ENCODE data around the gene LRRC66.

LRRC66 gene, protein sequence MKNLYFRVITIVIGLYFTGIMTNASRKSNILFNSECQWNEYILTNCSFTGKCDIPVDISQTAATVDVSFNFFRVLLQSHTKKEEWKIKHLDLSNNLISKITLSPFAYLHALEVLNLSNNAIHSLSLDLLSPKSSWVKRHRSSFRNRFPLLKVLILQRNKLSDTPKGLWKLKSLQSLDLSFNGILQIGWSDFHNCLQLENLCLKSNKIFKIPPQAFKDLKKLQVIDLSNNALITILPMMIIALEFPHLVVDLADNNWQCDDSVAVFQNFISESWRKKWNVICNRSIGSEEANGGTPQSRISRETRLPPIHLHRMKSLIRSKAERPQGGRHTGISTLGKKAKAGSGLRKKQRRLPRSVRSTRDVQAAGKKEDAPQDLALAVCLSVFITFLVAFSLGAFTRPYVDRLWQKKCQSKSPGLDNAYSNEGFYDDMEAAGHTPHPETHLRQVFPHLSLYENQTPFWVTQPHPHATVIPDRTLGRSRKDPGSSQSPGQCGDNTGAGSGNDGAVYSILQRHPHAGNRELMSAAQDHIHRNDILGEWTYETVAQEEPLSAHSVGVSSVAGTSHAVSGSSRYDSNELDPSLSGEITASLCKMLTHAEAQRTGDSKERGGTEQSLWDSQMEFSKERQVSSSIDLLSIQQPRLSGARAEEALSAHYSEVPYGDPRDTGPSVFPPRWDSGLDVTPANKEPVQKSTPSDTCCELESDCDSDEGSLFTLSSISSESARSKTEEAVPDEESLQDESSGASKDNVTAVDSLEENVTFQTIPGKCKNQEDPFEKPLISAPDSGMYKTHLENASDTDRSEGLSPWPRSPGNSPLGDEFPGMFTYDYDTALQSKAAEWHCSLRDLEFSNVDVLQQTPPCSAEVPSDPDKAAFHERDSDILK

DNA sequence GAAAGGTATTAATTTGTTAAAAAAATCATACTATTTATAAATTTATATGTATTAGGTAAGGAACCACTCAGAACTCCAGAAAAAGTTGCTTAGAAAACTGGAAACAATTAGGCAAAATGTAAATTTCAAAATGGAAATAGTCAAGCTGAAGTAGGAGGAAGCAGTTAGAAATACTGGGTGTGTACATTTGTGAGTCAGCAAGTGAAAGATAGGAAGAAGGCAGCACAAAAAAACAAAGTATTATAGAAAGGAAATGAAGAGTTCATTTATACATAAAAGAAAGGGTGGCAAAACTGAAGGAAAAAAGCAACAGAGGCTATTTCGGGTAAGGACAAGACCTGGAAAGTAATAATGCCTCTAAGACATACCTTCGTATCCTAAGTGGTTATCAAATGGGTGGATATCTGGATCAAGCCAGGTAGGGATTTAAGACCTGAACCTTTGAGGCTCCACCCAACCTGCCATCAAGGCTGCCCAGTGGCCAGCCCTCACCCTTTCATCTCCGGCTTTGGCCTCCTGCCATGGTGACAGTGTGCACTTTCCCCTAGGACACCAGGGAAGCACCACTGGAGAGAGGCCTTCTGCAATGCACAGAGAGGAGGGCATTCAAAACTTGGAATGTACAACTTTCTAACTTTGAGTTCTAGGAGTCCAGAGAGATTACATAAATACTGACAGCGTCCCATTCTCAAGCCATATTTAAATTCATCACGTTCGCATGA is at the start of gene LRRC66:
LRRC66 (minus strand) TSS at position 428 of the 722 bp plus-strand sequence. CDS start 2,750 bp downstream, outside the sequence.
- no peak for DNase-seq

DNA sequence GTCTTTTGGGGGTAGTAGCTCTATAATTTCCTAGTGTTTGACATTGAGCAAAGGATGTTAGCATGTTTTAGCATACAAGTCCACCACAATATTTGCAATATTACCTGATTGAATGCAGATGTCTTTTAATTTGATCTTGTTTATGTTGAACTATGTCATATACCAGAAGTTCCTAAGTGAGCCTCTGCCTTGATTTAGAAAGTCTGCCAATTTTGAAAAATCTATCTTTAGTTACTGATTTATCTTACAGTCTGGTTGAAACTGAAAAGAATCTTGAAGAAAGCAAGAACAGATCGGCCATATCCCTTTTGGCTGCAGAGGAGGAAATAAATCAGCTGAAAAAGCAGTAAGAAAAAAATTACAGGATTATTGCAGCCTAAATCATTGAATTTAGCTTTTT is 49.4 kb upstream of the LRRC66 start:
- DNase-seq = no peak

DNA sequence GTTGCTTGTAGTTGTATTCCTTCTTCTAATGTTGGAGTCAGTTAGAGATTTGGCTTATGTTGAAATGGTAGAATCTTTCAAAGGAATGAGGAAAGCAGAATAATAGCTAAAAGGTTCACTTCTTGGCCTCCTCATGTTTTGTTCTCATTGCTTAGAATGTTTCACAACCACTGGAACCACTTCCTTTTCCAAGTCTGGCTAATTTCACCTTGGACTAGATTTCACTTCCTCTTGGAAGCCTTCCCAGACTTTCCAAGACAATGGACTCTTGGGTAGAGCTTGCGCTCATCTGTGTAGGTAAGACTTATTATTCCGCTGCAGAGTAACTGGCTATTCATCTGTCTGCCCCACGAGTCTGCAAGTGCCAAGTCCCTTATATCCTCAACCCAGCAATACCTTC is 39.2 kb upstream of the LRRC66 start:
- no peak for DNase-seq

DNA sequence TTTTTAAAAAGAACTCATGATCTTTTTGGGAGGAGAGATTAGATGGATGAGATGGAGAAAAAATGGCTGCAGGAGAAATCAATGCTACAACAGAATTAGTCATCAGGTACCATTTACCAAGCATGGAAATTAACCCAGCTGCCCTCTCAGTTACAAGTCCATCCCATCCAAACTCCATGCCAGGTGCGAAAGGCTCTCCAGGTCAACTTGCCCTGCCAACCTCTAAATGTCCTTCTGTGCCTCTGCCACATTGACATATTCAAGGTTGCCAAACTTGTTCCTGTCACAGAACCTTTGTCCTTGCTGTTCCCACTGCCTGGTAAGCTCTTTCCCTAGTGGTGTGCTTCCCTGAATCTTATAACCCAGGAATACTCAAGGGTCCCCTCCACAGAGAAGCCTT is 38.1 kb upstream of the LRRC66 start:
- DNase-seq = no peak

DNA sequence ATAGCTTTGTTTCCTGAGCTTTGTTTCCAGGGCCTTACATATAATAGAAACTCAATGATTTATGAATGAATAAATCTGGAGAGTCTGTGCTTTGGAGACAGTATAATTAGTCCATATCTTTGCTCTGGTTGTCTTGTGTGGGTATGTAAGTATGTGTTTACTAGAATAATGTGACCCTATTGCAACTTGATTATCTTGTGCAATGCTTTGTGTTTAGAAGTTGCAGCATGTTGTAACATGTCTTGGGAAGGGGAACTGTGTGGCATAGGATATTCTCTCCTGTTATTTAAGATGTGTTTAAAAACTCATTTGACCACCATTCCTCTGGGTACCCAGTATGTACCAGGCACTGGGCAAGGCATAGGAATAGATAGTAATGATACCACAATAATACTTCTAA is 37.0 kb upstream of the LRRC66 start:
- no peak for DNase-seq

DNA sequence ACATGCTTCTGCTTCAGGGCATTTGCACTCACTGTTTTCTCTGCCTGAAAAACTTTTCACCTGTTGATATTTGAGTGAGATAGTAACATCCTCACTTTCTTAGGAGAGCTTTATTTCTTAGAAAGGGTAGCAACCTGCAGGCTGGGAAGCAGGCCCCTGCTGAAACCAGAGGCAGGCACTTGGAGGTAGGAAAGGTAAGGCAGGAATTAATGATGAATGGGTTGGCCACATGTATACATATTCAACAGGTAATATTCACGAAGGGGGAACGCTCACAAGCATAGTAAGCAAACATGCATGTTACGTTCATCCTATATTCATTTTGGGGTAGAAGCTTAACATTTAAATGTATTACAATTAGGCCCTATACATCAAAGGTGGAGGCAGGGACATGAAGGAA is 34.1 kb upstream of the LRRC66 start:
- no peak for DNase-seq

DNA sequence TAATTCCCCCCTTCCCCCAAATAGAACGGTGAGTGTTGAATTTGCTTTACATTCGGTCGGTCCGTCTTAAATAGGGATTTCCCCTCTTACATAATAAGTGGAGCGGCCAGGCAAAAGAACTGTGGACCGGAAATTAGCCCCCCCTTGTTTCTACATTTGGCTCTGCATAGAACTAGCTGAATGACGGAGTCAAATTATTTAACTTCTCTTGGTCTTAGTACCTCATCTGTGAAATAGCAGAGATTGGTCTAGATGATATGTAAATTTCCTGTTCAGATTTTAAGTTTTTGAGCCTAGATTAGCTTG is 32.3 kb upstream of the LRRC66 start:
- DNase-seq = no peak

DNA sequence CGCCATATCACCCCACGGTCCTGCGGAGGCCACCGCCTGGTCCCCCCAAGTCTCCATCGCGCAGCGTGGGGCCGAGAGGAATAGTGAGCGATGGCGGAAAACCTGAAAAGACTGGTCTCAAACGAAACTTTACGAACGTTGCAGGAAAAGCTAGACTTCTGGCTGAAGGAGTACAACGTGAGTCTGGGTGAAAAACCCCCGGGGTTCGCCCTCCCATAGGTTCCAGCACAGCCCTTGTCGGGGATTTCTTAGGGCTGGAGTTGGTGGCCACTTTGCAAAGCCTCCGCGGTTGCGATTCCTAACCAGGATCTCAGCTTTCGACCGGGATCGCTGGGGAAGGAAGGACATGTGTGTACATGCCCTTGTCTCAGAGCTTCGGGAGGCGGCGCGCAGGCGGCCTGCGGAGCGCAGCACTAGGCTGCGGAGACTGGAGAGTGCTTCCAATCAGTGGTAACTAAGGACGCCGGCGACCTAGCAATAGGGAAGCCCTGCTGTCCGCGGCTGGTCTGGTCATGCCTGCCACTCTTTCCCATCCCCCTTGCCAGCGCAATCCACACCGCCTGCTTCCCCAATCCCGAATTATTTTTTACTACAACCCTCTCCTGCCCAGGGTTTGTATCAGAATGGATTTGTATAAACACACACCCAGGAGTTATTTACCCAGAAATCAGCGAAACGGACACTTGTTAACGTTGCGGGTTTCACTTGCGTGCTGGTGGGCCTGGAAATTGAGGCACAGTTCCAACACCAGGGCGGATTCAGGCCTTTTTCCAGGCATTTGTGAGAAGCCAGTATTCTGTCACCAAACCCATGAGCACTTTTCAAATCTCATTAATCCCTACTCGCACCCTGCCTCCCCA is 31.7 kb upstream of the LRRC66 start:
- DNase-seq = peak; percentile 81

DNA sequence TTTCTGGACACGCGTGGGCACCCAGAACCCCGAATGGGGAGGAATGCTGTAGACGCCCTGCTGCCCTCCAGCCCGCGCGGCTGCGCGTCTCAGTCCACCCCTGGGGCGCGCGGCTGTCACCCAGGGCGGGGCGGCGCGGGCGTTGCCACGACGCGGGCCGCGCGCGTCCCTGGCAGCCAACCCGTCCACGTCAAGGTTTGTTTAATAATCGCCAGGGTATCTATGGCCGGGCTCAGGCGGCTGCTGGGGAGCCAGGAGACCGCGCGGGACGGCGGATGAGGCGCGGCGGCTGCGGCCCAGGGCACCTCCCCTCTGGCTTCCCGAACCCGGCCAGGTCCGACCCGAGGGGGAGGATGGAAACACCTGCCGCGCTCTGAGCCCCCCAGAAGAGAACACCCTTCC is 31.1 kb upstream of the LRRC66 start, which contains the start of gene SPATA18:
SPATA18 (plus strand) TSS at position 92 of the 402 bp plus-strand sequence. CDS start 401 bp downstream, outside the sequence.
- DNase-seq = peak; percentile 38

DNA sequence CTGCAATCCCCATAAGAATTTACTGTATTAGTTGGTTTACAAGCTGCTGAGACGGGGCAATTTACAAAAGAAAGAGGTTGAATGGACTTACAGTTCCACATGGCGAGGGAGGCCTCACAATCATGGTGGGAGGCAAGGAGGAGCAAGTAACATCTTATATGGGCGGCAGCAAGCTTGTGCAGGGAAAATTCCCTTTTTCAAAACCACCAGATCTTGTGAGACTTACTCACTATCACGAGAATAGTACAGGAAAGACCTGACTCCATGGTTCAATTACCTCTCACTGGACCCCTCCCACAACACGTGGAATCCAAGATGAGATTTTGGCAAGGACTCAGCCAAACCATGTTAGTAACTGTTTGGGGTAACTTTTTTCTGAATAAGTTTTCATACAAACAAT is 29.1 kb upstream of the LRRC66 start:
- no peak for DNase-seq

DNA sequence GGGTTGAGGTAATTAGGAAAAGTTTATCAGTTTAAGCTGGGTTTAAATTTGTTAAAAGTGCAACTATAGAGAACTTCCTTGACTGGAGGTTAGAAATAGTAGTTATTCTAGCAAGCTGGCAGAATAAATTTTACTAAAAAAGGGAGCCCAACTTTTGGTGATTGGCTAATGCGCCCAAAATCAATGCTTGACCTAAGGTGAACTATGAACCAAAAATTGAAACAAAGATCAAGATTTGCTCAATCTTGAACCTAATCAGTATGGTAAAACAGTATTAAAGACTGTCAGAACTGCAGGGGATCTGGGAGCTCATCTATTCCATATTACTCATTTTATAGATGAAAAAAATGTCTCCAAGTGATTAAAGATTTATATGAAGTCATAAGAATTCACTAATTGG is 24.9 kb upstream of the LRRC66 start:
- DNase-seq = no peak

DNA sequence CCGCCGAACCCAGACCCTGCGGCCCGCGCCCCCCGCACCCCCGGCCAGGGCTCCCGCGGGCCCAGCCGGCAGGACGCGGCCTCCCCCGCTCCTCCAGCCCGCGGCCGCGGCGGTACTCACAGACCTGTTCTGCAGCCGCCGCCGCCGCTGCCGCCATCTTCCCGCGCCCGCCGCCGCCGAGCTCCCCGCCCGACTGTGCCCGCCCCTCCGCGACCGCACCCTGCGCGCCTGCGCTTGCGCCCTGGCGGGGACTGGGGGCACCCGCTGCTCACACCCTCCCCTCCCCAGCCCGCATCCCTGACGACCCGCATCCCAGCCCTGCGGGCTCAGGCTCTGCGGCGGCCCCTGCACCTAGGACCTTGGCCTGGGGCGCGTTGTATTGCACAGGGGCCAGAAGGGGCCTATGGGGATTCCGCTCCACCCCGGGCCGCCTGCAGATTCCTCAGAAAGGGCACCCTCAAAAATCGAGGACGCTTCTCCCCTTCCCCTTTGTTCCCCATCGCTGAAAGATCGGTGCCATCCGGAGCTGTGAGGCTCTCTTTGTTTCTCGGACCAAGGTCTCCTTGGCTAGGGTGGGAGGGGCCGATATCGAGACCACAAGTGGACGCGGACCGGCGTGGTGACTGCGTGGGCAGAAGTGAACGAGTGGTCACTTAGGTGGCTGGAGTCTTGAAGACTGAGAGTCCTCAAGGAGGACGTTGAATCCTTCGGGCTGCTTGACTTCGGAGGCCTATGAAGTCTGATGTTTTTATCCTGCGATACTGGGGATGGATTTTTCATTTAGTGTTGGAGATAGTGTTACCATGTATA is 18.1 kb upstream of the LRRC66 start, which contains the start of gene SGCB:
SGCB (minus strand) TSS at position 197 of the 810 bp plus-strand sequence; CDS start at position 157, 40 bp downstream.
- peak; percentile 53 for DNase-seq

DNA sequence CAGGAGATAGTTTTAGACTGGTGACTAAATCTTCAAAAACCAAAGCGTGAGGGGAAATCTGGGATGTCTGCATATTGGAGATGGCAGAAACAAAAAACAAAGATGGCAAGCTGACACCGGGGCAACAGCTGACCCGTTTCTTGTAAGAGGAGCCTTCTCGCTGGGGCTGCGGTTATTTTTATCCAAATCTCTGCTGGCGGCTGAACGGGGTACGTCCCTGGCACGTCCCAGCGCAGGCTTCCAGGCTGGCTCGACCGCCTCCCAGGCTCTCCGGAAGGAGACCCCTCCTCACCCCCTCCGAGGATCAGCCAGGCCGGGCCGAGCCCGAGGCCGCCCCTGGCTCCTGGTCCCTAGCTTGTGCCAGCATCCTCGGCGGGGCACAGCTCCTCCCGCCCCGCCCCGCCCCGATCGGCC is 17.5 kb upstream of the LRRC66 start:
- peak; percentile 20 for DNase-seq

DNA sequence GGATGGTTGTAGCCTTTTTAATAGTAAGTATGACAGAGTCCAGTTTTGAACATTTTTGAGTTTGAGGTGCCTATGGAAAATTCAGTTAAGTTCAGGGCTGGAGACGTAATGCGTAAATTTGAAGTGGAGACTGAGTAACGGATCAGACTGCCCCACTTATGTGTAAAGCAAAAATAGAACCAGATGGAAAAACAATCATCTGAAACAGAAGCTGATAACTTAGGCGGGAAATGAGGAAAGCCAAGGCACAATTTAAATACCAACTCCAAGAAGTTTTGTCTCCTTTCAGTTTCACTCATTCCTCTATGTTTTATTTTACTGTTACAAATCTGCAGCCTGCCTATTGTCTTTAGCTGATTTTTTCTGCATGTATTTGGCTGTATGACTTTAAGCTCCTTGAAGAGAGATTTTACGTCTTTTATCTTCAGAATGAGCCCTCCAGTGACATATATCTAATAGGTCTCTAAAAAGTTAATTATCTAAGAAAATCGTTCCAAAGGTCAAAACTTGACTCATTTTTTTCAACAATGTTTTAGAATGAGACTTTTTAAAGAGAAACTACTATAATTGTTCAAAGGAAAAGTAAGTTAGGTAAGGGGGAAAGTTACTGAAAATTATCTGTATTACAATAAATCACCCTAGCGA is 16.8 kb upstream of the LRRC66 start:
- no peak for DNase-seq

DNA sequence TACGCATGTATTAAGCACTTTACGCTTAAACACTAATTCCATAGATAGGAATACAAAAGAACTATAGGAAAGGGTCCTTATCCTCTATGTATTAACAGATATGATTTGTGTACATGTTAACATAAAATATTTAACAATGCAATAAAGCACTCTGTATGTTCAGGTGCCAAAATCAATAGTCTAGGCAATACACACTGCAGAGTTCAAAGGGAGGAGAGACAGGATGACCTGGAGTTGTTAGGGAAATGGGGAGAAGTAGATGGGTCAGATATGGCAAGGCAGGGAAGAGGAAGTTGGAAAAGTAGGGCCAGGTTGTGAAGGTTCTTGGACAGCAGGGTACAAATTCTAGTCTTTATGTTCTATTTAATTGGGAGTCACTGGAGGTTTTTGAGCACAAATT is 15.0 kb upstream of the LRRC66 start:
- DNase-seq = no peak

DNA sequence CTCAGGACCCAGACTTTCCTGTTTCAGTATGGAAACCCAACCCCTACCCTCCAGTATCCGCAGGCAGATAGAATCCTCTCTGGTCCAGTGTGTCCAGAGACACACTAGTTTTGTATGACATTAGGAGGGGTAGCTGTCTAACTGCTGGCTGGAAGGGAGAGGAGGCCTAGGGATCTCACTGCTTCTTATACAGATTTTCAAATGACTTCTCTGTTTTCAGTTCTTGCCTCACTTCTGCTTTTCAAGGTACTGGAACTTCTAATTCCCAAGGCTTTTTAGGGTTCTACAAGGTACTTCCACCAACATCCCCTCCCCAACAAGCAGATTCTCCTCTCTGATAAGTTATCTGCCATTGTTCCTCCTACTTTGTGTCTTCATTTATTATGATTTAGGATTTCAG is 11.8 kb upstream of the LRRC66 start:
- no peak for DNase-seq

DNA sequence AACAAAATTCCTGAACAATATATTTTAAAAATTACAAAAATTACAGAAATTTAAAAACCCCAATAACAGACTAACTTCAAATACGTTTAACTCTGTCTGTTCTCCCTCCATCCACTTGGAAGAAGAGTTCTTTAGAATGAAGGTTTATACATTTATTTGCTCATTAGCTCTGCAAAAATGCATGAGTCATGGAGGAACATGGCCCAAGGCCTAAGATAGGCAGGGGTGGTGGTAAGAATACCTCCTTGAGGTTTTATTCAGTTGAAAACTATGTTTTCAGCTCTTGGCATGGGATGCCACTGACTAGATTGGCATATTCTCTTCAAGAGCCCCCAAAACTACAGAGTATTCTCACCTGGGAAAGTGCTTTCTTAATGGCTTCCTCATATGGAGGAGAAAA is 8.8 kb upstream of the LRRC66 start:
- DNase-seq = no peak

DNA sequence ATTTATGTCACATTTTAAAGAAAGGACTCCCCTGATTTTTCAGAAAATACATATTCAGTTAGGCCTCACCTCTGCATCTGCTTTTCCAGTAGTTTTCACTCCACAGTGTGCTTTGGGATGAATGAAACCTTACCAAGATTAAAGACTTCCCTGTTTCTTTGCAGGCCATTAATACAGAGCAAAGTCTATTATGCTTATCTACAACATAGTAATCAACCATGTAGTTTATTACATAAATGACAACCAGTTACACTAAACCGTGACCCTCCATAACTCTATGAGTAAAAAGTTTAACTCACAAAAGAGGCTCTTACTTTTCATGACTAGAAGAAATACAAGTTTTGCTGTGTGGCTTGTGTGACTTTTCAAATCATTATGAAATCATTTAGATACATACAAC is 2.3 kb downstream of the LRRC66 start:
- no peak for DNase-seq

DNA sequence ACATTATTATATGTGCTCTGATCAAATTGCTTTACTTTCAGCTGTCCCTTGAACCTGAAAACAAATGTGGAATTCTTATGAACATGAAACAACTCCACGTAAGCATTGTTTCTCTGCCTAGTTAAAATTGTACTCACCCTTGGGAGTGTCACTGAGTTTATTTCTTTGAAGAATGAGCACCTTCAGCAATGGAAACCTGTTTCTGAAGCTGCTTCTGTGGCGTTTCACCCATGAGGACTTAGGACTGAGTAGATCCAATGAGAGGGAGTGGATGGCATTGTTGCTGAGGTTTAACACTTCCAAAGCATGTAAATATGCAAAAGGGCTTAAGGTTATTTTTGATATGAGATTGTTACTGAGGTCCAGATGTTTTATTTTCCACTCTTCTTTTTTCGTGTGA is 3.2 kb downstream of the LRRC66 start:
- no peak for DNase-seq

DNA sequence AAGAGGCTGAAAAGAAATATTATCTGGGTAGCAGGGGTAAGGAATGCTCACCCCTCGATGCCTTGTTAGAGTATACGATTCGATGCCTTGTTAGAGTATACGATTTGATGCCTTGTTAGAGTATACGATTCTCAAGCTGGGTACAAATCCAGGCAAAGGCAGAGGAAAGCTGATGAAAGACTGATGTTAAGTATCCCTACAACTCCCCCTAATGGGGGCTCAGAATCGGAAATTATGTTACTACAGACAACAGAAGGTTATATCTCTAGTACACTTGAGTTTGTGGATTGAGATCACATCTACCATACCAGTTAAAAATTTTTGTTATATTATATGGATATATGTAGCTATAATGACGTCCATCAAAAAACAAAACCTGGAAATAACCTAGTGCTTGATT is 4.8 kb downstream of the LRRC66 start:
- DNase-seq = no peak

DNA sequence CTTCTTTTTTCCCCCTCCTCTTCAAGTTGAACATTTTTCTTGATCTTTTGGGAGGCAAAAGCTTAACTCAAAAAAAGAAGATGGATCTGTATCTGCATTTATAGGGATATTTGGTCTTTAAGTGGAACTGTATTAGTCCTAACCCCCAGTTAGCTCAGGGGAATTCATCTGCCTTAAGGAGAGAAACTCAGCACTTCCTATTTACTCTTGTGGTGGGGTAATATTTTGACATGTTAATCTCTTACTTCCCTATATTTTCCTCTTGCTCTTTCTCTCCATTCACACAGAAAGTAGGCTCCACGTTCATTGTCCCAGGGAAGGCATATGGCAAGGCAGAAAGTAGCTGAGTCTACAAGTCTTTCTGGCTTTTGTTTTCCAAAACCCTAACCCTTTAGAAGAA is 5.3 kb downstream of the LRRC66 start:
- DNase-seq = no peak
